Myocyte (in vitro differentiated cells): ENCODE measurements around the gene GASK1A. TPM values are rescaled to one million over a fixed set of nuclear protein-coding genes. Genes with fewer than 3 reads are reported as not detected.

Experiments
- total RNA-seq: library from RNA; depleted of rRNA; stranded (reverse); fragments of >200 nt; gene quantifications from 2 replicates; pipeline ENCODE4 v1.2.3, GENCODE V29; 2014

GASK1A gene
- total RNA-seq, 1 donor from 2014 or later = not detected

Other genes starting within 250 kb of the GASK1A start
- 1.0 and 1.2 TPM in 2 replicates for gene CCDC13, start 206.1 kb upstream of the GASK1A start, total RNA-seq
- gene HIGD1A, start 174.8 kb upstream of the GASK1A start, total RNA-seq = 192 and 193 TPM in 2 replicates
- 0.11 TPM in 1 of 2 replicates, not detected in the other for gene ACKR2, start 169.9 kb upstream of the GASK1A start, total RNA-seq
- gene CYP8B1, start 103.4 kb upstream of the GASK1A start, total RNA-seq = not detected in 2 replicates
- gene ZNF662, start 73.2 kb upstream of the GASK1A start, total RNA-seq = 1.1 and 1.3 TPM in 2 replicates
- gene POMGNT2, start 126.8 kb downstream of the GASK1A start, total RNA-seq = 23.1 and 32.0 TPM in 2 replicates